Measurements from ENCODE around the gene C3orf22. TPM values are rescaled to one million over a fixed set of nuclear protein-coding genes. Genes with fewer than 3 reads are reported as not detected.

Gene C3orf22
- total and polyA plus RNA-seq, 12 donors, result 0.26 TPM; not detected in 11

GRCh38 chr3:126521122-126521891, 37.4 kb downstream of the C3orf22 start:
- 73 to 82% methylated on average over 11 of the region's 11 CpGs for WGBS, 2 donors
- H3K27me3 ChIP-seq, result peaks cover 0 to 24% (median 16%) of the 10 kb centered on the region in 7 donors

GRCh38 chr3:126519506-126520455, 39.0 kb downstream of the C3orf22 start:
- TF ChIP-seq CTCF (IDR thresholded peaks at IDR 0.05), result no peak
- H3K4me3 ChIP-seq, result no peak overlapping the region
- no peak for ATAC-seq
- H3K9me3 ChIP-seq, result no peaks in the 10 kb centered on the region
- intact Hi-C loops (cut with DNase I), result loop anchor here in 7 of 10 donors (5.0 to 10.0 kb wide), 5 partner anchors 48 to 1028 kb away; no protein-coding TSS in a partner anchor
- H3K4me1 ChIP-seq, result peaks cover 0 to 13% (median 6%) of the 10 kb centered on the region in 9 donors
- no peak for DNase-seq
- WGBS, 2 donors, result 83 to 87% methylated on average over 10 of the region's 10 CpGs
- H3K27ac ChIP-seq, result no peak overlapping the region
- H3K27me3 ChIP-seq, result peaks cover 0 to 17% (median 16%) of the 10 kb centered on the region in 7 donors
- H3K36me3 ChIP-seq, result no peaks in the 10 kb centered on the region

More at GRCh38 chr3:126521122-126521891, 37.4 kb downstream of the C3orf22 start:
- intact Hi-C loops (cut with DNase I), result loop anchor here in 7 of 10 donors (5.0 to 10.0 kb wide), 5 partner anchors 46 to 1026 kb away; no protein-coding TSS in a partner anchor
- Histone ChIP-seq H3K27ac (no peak overlapping the region), H3K9me3 (no peaks in the 10 kb centered on the region), H3K4me3 (no peak overlapping the region), H3K4me1 (peaks cover 0 to 13% (median 6%) of the 10 kb centered on the region in 9 donors), H3K36me3 (no peaks in the 10 kb centered on the region)
- ATAC-seq (no peak), DNase-seq (no peak)
- TF ChIP-seq CTCF (IDR thresholded peaks at IDR 0.05), result no peak

GRCh38 chr3:126518779-126519177, 40.0 kb downstream of the C3orf22 start:
- peaks cover 0 to 9% (median 4%) of the 10 kb centered on the region in 9 donors for H3K4me1 ChIP-seq
- no peak overlapping the region for H3K27ac ChIP-seq
- TF ChIP-seq CTCF (IDR thresholded peaks at IDR 0.05), result no peak
- 55 to 60% methylated on average over 4 of the region's 4 CpGs for WGBS, 2 donors
- H3K36me3 ChIP-seq, result no peaks in the 10 kb centered on the region
- DNase-seq (no peak), ATAC-seq (no peak)
- intact Hi-C loops (cut with DNase I), result no loop called here
- H3K4me3 ChIP-seq, result no peak overlapping the region
- no peaks in the 10 kb centered on the region for H3K9me3 ChIP-seq
- H3K27me3 ChIP-seq, result peaks cover 0 to 13% (median 7%) of the 10 kb centered on the region in 7 donors

Data from heart right ventricle (tissue), 16 donors.